AML-193 (cell line): ENCODE results near the gene EHBP1L1.
A peak's percentile ranks its signal among the peaks of the same experiment; 100 is the strongest.

ENCODE experiments used
- DNase-seq, 2 experiments: peaks; one replicate each; lab custom pipeline; 2025; lab: John Stamatoyannopoulos, UW

EHBP1L1 gene

GRCh38 chr11:65577756-65578109 is 1.9 kb downstream of the EHBP1L1 start:
- DNase-seq: no peak

GRCh38 chr11:65578134-65578533 is 2.3 kb downstream of the EHBP1L1 start:
- DNase-seq: no peak

DNA sequence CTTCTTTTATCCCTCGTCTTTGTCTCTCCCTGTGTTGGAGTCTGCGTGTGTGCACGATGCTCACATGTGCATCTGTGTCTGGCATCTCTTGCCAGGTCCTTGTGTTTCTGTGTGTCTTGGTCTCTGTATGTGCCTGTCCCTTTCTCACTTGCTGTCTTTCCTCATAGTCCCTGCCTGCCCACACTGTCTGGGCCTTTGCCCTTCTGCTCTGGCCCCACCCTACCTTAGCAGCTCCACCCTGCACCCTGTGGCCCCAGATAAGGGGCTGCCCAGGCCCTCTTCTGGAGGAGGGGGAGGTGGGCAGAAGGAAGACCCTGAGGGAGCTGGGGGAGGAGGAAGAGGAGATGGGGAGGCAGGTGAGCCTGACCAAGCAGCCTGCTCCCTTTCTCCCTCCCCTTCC is 2.8 kb downstream of the EHBP1L1 start:
- no peak for DNase-seq

DNA sequence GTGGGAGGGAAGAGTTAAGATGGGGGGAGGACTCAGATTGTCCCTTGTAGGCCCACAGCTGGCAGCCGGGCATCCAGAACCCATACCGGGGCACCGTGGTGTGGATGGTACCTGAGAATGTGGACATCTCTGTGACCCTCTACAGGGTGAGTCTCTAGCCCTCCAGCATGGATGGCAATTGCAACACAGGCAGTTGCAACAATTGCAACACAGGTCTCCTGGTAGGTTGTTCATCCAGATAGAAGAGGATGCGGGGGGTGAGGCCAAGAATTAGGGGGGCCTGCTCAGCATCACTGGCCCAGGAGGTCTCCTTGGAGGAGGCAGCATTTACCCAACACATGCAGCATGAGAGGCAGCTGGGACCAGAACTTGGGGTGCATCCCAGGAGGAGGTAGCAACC is 3.4 kb downstream of the EHBP1L1 start:
- peak in 1 of 2 experiments; percentile 14 for DNase-seq

- no peak for DNase-seq
These were observed 4.3 kb downstream of the EHBP1L1 start for GRCh38 chr11:65580031-65580692.

GRCh38 chr11:65580756-65581155 is 4.9 kb downstream of the EHBP1L1 start:
- no peak for DNase-seq

- DNase-seq: no peak
These were observed 6.1 kb downstream of the EHBP1L1 start for GRCh38 chr11:65581928-65582327.

GRCh38 chr11:65583589-65583988 is 7.7 kb downstream of the EHBP1L1 start:
- DNase-seq: no peak

DNA sequence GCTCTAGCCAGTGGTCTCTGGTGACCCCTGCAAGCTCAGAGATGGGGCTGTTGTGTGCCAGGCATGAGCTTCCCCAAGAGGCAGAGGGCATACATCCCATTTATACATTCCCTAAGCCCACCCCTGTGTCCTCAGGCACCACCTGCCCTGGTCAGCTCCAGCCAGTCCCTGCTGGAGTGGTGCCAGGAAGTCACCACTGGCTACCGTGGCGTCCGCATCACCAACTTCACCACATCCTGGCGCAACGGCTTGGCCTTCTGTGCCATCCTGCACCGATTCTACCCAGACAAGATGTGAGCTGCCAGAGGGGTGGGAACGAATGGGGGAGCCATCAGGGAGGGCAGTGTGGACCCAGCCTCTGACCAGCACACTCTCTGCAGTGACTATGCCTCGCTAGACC is 8.3 kb downstream of the EHBP1L1 start:
- DNase-seq: no peak

- DNase-seq: no peak
These were observed 8.9 kb downstream of the EHBP1L1 start for GRCh38 chr11:65584723-65585171.

DNA sequence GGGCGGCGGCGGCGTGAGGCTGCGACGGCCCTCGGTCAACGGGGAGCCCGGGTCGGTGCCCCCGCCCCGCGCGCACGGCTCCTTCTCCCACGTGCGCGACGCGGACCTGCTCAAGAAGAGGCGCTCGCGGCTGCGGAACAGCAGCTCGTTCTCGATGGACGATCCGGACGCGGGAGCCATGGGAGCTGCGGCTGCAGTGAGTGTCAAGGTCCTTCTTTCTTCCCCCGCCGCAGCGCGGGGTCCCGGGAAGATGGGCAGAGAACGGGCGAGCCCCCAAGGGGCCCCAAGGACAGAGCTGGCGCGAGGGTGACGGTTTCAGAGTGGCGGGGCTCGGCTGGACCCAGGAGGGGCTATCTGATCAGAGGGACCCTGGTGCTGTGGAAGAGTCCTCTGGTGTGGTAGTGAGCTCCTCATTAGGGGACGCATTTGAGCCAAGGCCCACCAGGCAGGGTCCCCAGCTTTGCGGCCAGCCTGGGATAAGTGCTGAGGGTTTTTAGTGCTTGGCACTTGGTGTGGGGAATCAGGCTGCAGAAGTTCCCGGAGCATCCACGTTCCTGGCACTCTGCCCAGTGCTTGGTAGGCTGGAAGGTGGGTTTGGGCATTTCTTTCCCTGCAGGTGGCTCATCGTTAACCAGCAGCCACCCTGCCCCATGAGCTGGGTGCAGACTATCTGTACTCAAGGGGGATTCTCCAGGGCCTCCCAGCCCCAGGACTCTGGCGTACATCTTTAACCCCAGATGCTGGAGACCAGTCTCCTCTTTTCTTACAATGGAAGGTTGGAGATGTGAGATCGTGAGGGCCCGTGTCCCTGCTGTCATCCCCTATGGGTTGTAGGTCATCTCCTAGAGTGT is 9.8 kb downstream of the EHBP1L1 start:
- no peak for DNase-seq

- DNase-seq: no peak
These were observed 10.4 kb downstream of the EHBP1L1 start for GRCh38 chr11:65586247-65586630.

GRCh38 chr11:65586676-65587075 is 10.8 kb downstream of the EHBP1L1 start:
- DNase-seq: no peak

- peak; percentile 52 to 66 for DNase-seq
These were observed 12.6 kb downstream of the EHBP1L1 start for GRCh38 chr11:65588199-65589054.

GRCh38 chr11:65589444-65590239 is 13.8 kb downstream of the EHBP1L1 start:
- DNase-seq: no peak

- DNase-seq: no peak
These were observed 14.4 kb downstream of the EHBP1L1 start for GRCh38 chr11:65590240-65590738.

DNA sequence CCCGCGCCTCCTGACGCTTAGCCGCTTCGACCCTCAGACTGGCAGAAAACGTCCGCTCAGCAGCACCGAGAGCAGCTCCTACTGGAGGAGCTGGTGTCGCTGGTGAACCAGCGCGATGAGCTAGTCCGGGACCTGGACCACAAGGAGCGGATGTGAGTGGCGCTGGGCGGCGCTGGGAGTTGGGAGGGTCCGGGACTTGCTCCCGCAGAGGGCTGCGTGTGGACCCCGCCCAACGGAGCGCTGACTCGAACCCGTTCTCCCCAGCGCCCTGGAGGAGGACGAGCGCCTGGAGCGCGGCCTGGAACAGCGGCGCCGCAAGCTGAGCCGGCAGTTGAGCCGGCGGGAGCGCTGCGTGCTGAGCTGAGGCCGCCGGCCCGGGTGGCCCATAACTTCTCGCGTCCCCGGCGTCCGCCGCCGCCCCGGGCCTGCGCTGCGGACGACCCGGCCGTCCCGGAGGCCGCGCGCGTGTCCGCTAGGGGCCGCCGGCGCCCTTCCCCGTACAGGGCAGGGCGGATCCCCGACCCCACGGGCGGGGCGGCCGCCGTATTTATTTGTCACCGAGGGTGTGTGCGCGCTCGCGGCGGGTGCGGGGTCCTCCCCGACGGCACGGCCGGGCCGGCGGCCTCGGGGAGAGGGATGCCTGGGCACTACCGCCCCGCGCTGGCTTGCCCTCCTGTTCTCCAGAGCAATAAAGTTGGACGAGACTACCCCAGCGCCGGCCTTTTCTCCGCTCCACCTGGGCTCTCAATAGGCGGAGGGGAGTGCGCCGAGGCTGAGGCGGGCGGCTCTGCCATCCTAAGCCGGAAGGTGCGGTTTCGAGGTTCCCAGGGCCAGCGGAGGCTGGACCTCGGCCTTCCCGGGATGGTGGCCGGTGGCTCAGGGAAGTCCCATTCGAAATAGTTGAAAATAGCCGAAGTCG is 16.3 kb downstream of the EHBP1L1 start:
- no peak for DNase-seq

DNA sequence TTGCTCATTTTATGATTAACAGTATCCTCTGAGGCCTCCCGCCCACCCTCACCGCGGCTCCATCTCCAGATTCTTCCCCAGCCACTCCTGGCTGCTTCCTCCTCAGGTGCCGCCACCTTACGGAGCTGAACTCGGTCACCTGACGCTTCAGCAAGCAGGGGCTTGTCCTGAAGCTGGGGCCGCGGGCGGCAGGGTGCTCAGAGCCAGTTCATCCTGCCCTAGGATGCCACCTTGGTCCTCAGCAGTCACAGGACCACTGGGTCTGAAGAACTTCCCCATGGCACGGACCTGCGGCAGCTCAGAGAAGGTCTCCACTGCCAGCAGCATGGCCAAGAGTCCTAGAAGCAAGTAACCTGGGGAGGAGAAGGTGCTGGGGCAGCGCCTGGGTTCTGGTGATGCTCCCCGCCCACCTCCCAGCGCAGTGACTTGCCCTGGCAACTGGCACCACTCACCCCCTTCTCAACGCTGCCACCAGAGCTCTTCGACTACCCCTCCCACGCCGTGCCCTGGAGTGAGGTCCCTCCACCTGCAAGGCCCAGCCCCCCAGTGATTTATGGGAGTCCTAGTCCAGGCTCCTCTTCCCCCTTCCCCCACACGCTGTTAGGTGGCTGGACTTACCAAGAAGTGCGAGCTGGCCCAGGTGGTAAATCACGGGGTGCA is 17.1 kb downstream of the EHBP1L1 start:
- DNase-seq: no peak

- peak in 1 of 2 experiments; percentile 11 for DNase-seq
These were observed 17.9 kb downstream of the EHBP1L1 start for GRCh38 chr11:65593518-65594414.
